ENCODE measurements around the gene HOXA10. TPM values are rescaled to one million over a fixed set of nuclear protein-coding genes. Genes with fewer than 3 reads are reported as not detected.

HOXA10 gene
- total RNA-seq, 6 experiments from 2014 or later: 38.9 to 43.5 (median 41.1) TPM

DNA sequence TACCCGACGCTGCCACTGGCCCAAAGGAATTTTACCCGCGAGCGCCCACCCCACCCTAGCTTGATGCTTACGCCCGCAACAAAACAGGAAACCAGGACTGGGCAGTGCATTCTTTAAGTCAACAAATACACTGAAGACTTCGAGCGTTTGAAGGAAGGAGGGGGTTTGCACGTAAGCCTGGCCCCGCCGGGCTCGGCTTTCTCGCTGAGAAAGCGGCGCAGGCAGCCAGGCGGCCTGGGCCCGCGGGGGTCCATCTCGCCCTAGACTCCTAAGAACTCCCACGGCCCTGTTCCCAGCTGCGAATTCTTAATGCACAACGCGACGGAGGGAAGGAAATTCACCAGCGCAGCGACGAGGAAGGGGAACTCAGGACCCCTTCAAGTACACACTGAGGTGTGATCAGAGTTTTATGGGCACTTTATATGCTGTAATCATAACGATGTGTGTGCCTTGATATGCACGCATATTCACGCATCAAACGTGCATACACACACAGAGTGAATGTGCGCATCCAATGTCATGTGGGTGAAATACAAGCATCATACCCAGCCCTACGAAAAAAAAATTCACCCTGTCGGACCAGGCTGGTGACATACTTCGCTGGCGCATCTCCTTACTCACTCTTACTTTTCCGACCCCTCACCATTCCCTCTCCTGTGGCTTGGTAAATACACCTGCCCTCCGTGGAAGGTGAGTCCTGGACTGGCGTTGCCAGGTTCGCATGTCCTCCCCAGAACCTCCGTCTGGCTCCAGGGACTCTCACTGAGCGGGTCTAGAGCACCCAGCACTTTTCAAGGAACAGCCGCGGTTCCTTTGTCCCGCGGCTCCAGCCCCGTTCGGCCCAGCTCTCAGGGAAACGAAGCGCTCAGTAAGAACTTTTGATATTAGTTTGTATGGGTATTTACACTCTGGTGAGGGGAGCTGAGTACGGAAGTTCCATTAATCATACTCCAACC lies 31.5 kb upstream of the HOXA10 start:
- peaks cover 5% of the 10 kb centered on the region for H3K27me3 Mint-ChIP-seq (ENCODE audit: insufficient read depth)
- DNase-seq: no peak
- H3K36me3 Mint-ChIP-seq (ENCODE audit: low read depth): no peaks in the 10 kb centered on the region
- peaks cover 15% of the 10 kb centered on the region for H3K4me1 Mint-ChIP-seq (ENCODE audit: low read depth)
- no peak overlapping the region for H3K4me3 Mint-ChIP-seq
- no peak for TF ChIP-seq CTCF (IDR thresholded peaks at IDR 0.05)
- H3K27ac Mint-ChIP-seq: no peak overlapping the region
- no peaks in the 10 kb centered on the region for H3K9me3 Mint-ChIP-seq

- no peak overlapping the region for H3K27ac Mint-ChIP-seq
- H3K4me3 Mint-ChIP-seq: peak overlapping the region; percentile 24; the same call in 1 of the 2 replicates
- H3K27me3 Mint-ChIP-seq (ENCODE audit: insufficient read depth): peaks cover 5% of the 10 kb centered on the region
- H3K4me1 Mint-ChIP-seq (ENCODE audit: low read depth): peaks cover 13% of the 10 kb centered on the region
- H3K9me3 Mint-ChIP-seq: no peaks in the 10 kb centered on the region
- no peak for DNase-seq
- TF ChIP-seq CTCF (IDR thresholded peaks at IDR 0.05): no peak
- H3K36me3 Mint-ChIP-seq (ENCODE audit: low read depth): no peaks in the 10 kb centered on the region
Measured at GRCh38 chr7:27204851-27205322, 30.8 kb upstream of the HOXA10 start.

- H3K27me3 Mint-ChIP-seq (ENCODE audit: insufficient read depth): peaks cover 6% of the 10 kb centered on the region
- no peak overlapping the region for H3K27ac Mint-ChIP-seq
- DNase-seq: no peak
- no peak for TF ChIP-seq CTCF (IDR thresholded peaks at IDR 0.05)
- peaks cover 13% of the 10 kb centered on the region for H3K4me1 Mint-ChIP-seq (ENCODE audit: low read depth)
- H3K36me3 Mint-ChIP-seq (ENCODE audit: low read depth): no peaks in the 10 kb centered on the region
- no peak overlapping the region for H3K4me3 Mint-ChIP-seq
- H3K9me3 Mint-ChIP-seq: no peaks in the 10 kb centered on the region
Measured at GRCh38 chr7:27203964-27204594, 30.0 kb upstream of the HOXA10 start.

DNA sequence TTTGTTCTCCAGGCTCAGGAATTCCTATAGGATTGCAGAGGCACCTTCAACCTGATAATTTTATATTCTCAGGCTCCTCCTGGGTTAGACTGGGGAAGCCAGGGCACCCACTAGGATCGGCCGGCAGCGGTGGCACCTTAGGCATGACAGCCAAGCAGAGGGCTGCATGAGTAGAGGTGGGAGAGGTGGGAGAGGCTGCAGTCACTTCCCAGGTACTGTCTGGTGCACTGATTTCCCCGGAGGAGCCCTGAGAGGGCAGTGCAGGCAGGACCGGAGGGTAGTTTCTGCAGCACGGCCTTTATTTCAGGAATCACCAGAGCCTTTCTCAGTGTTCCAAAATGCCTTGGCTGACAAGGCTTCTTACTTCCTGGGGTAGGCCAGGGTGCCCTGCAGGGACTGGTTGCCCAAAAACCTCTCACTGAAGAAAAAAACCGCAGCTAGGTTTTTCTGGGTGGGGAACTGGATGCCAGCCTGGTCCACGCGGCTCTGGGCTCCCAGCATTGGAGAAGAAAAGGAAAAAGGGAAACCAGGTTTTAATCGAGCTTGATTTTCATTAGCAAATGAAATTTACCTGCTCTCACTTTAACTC lies 29.3 kb upstream of the HOXA10 start:
- Mint-ChIP-seq H3K9me3 (no peaks in the 10 kb centered on the region), H3K4me1 (ENCODE audit: low read depth) (peaks cover 13% of the 10 kb centered on the region), H3K27ac (no peak overlapping the region), H3K36me3 (ENCODE audit: low read depth) (peaks cover 4% of the 10 kb centered on the region; the same call in 1 of the 2 replicates), H3K4me3 (no peak overlapping the region), H3K27me3 (ENCODE audit: insufficient read depth) (peaks cover 6% of the 10 kb centered on the region)
- TF ChIP-seq CTCF (IDR thresholded peaks at IDR 0.05): no peak
- DNase-seq: no peak

DNA sequence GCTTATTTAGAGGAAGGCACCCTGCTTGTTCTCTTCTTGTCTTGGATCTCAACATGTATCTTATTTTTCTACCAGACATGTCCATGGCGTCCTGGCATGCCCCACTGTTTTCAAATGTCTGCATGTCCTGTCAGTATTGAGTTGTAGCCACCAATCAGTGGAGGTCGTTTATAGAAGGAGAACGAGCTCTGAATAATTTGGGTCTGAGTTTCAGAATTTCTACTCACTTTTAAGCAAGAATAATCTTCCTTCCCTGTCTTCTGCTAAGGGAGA lies 28.7 kb upstream of the HOXA10 start:
- Mint-ChIP-seq H3K27ac (no peak overlapping the region), H3K36me3 (ENCODE audit: low read depth) (peaks cover 10% of the 10 kb centered on the region), H3K27me3 (ENCODE audit: insufficient read depth) (peaks cover 6% of the 10 kb centered on the region), H3K4me1 (ENCODE audit: low read depth) (peaks cover 13% of the 10 kb centered on the region), H3K9me3 (no peaks in the 10 kb centered on the region), H3K4me3 (no peak overlapping the region)
- TF ChIP-seq CTCF (IDR thresholded peaks at IDR 0.05): no peak
- DNase-seq: no peak

Data from HFFc6 (cell line).